ENCODE measurements around the gene NELFCD.
A peak's percentile ranks its signal among the peaks of the same experiment; 100 is the strongest.

Gene NELFCD

GRCh38 chr20:58994390-58995159, 13.5 kb downstream of the NELFCD start:
- DNase-seq (ENCODE audit: low spot score) = no peak

- DNase-seq (ENCODE audit: low spot score) = no peak
These were observed 14.6 kb downstream of the NELFCD start for GRCh38 chr20:58995461-58996225.

GRCh38 chr20:58996226-58996611, 15.2 kb downstream of the NELFCD start:
- no peak for DNase-seq (ENCODE audit: low spot score)

GRCh38 chr20:58997141-58997770, 16.2 kb downstream of the NELFCD start:
- no peak for DNase-seq (ENCODE audit: low spot score)

- DNase-seq (ENCODE audit: low spot score) = no peak
These were observed 17.6 kb downstream of the NELFCD start for GRCh38 chr20:58998656-58999055.

- no peak for DNase-seq (ENCODE audit: low spot score)
These were observed 19.3 kb downstream of the NELFCD start for GRCh38 chr20:59000326-59000725.

GRCh38 chr20:59001068-59001448, 20.0 kb downstream of the NELFCD start:
- DNase-seq (ENCODE audit: low spot score) = no peak

GRCh38 chr20:59001449-59002171, 20.6 kb downstream of the NELFCD start:
- DNase-seq (ENCODE audit: low spot score) = no peak

GRCh38 chr20:59002388-59002787, 21.3 kb downstream of the NELFCD start:
- DNase-seq (ENCODE audit: low spot score) = no peak

GRCh38 chr20:59002874-59003399, 21.9 kb downstream of the NELFCD start:
- DNase-seq (ENCODE audit: low spot score) = no peak

- no peak for DNase-seq (ENCODE audit: low spot score)
These were observed 22.9 kb downstream of the NELFCD start for GRCh38 chr20:59003836-59004492.

- DNase-seq (ENCODE audit: low spot score) = no peak
These were observed 23.4 kb downstream of the NELFCD start for GRCh38 chr20:59004493-59004762.

GRCh38 chr20:59004763-59005522, 23.9 kb downstream of the NELFCD start:
- DNase-seq (ENCODE audit: low spot score) = no peak

GRCh38 chr20:59005523-59006166, 24.6 kb downstream of the NELFCD start:
- no peak for DNase-seq (ENCODE audit: low spot score)

GRCh38 chr20:59006167-59006863, 25.3 kb downstream of the NELFCD start:
- DNase-seq (ENCODE audit: low spot score) = peak; percentile 63

GRCh38 chr20:59006864-59007664, 26.0 kb downstream of the NELFCD start, which contains the start of gene CTSZ:
Gene CTSZ (minus strand): TSS chr20:59007254. CDS start chr20:59007128, 126 bp downstream.
- peak; percentile 81 for DNase-seq (ENCODE audit: low spot score)

GRCh38 chr20:59007665-59008511, 26.8 kb downstream of the NELFCD start:
- DNase-seq (ENCODE audit: low spot score) = no peak

All from AG08395 (cell line).